GM21367 (cell line): ENCODE data around the gene SMIM7.

Experiments used
- ATAC-seq: cut with Tn5 transposase; IDR thresholded peaks from one replicate; pipeline ENCODE4 v1.9.1; 2021; ENCODE audit not compliant: unreplicated experiment

SMIM7 gene

DNA sequence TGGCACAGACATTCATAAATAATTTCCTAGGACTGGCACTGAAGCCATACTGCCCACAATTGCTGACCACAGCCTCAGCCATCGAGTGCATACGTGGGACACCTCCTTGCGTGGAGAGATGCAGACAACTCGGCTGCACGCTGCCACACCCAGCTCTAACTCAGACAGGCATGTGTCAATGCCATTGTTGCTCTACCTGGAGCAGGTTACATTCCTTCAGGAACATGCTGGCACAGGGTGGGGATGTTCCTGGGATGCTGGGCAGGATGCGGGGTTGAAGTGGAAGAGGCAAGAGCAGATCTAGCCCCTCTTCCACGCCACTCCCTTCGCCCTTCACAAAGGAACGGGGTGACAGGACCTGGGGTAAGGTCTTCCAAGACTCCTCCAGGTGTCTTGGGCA is 63.5 kb downstream of the SMIM7 start:
- ATAC-seq = no peak
